Lung (tissue), 12 donors: ENCODE measurements around the gene TNFRSF11A. TPM values are rescaled to one million over a fixed set of nuclear protein-coding genes. Genes with fewer than 3 reads are reported as not detected.

Source experiments
- ATAC-seq: fragments of 200-7000 bp; cut with Tn5 transposase; one replicate; pipeline ENCODE4 v1.9.1; 2020; ENCODE audit warnings: moderate number of reproducible peaks; ENCODE audit not compliant: insufficient read depth, low FRiP score
- DNase-seq, 3 donors: peaks; one replicate each; pipeline ENCODE4 v3.0.0-alpha.2; 2013 to 2017
- H3K27ac ChIP-seq, 2 donors: one replicate each; pipeline ENCODE4 v1.5.1; 2013; ENCODE audit warnings: mild to moderate bottlenecking in 2 of 2, moderate library complexity in 2 of 2, control low read depth in 1 of 2, inconsistent platforms in 1 of 2, low read depth in 1 of 2, low read length in 1 of 2
- H3K27me3 ChIP-seq, 3 donors: one replicate each; pipeline ENCODE4 v1.5.1; 2013; ENCODE audit warnings: low read length in 2 of 3; ENCODE audit not compliant: control insufficient read depth in 3 of 3, insufficient read depth in 3 of 3
- H3K36me3 ChIP-seq, 4 donors: one replicate each; pipeline ENCODE4 v1.5.1; 2013; ENCODE audit warnings: low read length in 4 of 4, mild to moderate bottlenecking in 1 of 4, moderate library complexity in 1 of 4; ENCODE audit not compliant: control insufficient read depth in 4 of 4, insufficient read depth in 4 of 4
- H3K4me1 ChIP-seq, 5 donors: one replicate each; pipeline ENCODE4 v1.5.1; 2013; ENCODE audit warnings: low read length in 5 of 5, mild to moderate bottlenecking in 2 of 5, moderate library complexity in 1 of 5; ENCODE audit not compliant: control insufficient read depth in 5 of 5, insufficient read depth in 5 of 5
- H3K4me3 ChIP-seq: one replicate; pipeline ENCODE4 v1.5.1; 2013; ENCODE audit warnings: mild to moderate bottlenecking, control low read depth, moderate library complexity
- H3K9ac ChIP-seq, 2 donors: one replicate each; pipeline ENCODE4 v1.5.1; 2013; ENCODE audit warnings: low read length in 2 of 2, control low read depth in 1 of 2; ENCODE audit not compliant: insufficient read depth in 1 of 2
- H3K9me3 ChIP-seq, 4 donors: one replicate each; pipeline ENCODE4 v1.5.1; 2013; ENCODE audit warnings: low read length in 3 of 4, mild to moderate bottlenecking in 1 of 4, moderate library complexity in 1 of 4; ENCODE audit not compliant: control insufficient read depth in 4 of 4, insufficient read depth in 3 of 4
- CTCF ChIP-seq: IDR thresholded peaks from 2 replicates; pipeline ENCODE4 v1.5.1; 2012; ENCODE audit warnings: mild to moderate bottlenecking; ENCODE audit errors: control extremely low read depth, extremely low read depth
- WGBS, 2 donors: extraction: QIAGEN DNeasy Blood & Tissue Kit; methylation state at CpG; one replicate each; pipeline ENCODE4 v1.1.7; 2013; 5-methylcytosine and 5-hydroxymethylcytosine counted together
- polyA plus RNA-seq, 2 donors: library from polyadenylated mRNA; stranded (reverse); fragments of 200-250 nt; gene quantifications; one replicate each; pipeline ENCODE4 v1.2.1, GENCODE V29; 2013
- total RNA-seq, 2 donors: library from RNA; depleted of rRNA in 1 of 2; stranded (reverse); fragments of >200 nt in 1 of 2; gene quantifications; one replicate each; pipeline ENCODE4 v1.2.1, GENCODE V29; 2014 to 2021
- donor health status: control.
- donor health status: control.
- donor health status: Bipolar disorder and iron deficiency.
- donor health status: healthy.
- donor health status: DM: yes; HTN: yes; CAD: no.

The TNFRSF11A gene
- total and polyA plus RNA-seq, 4 donors: 1.0 to 7.8 (median 2.8) TPM

- Histone ChIP-seq H3K27ac (peak overlapping the region; percentile 62 to 86), H3K27me3 (no peaks in the 10 kb centered on the region), H3K4me3 (no peak overlapping the region), H3K4me1 (peaks cover 0 to 17% (median 6%) of the 10 kb centered on the region in 5 donors), H3K9ac (no peak overlapping the region), H3K9me3 (no peaks in the 10 kb centered on the region), H3K36me3 (no peaks in the 10 kb centered on the region)
- peak; percentile 74 for ATAC-seq
- no peak for TF ChIP-seq CTCF
- WGBS, 2 donors: 17 to 25% methylated on average over 11 of the region's 11 CpGs
- DNase-seq: peak; percentile 52 to 81 (median 68)
Observed at GRCh38 chr18:62437235-62438017, 112.3 kb downstream of the TNFRSF11A start.

DNA sequence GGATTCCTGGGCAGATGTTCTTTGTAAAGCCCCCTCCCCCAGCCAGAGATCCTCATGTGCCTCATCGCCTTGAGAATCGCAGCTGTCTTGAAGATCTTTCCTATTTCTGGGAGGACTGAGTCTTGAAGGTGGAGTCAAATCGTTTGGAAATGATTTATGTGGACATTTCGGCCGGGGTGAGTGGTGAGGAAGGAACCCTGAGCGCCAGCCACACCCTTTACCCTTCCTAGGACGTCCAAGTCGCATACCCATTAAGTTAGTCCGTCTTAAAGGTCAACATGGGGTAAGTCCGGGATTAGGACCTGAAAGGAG lies 112.9 kb downstream of the TNFRSF11A start:
- Histone ChIP-seq H3K27ac (peak overlapping the region; percentile 62 to 78), H3K9ac (no peak overlapping the region), H3K36me3 (no peaks in the 10 kb centered on the region), H3K27me3 (no peaks in the 10 kb centered on the region), H3K4me3 (no peak overlapping the region), H3K4me1 (peaks cover 0 to 17% (median 6%) of the 10 kb centered on the region in 5 donors), H3K9me3 (no peaks in the 10 kb centered on the region)
- no peak for DNase-seq
- peak; percentile 44 for ATAC-seq
- no peak for TF ChIP-seq CTCF
- WGBS, 2 donors: 28 to 31% methylated on average over 10 of the region's 10 CpGs

DNA sequence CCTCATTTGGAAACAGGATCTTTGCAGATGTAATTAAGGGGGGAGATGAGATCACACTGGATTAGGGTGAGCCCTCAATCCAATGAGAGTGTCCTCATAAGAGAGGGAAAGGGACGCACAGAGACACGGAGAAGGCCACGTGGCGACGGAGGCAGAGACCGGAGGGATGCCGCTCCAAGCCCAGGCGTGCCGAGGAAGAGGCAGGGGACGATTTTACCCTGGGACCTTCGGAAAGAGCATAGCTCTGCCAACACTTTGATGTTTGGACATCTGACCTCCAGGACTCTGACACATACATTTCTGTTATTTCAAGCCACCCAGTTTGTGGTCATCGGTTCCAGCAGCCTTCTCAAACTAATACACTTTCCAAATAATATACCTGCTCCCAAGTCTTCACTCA lies 113.3 kb downstream of the TNFRSF11A start:
- WGBS, 2 donors: 92 to 95% methylated on average over 12 of the region's 12 CpGs
- H3K9ac ChIP-seq: no peak overlapping the region

More for the DNA sequence above, 113.3 kb downstream of the TNFRSF11A start:
- Histone ChIP-seq H3K36me3 (no peaks in the 10 kb centered on the region), H3K27ac (peak overlapping the region in 1 of 2 donors; percentile 78), H3K4me3 (no peak overlapping the region), H3K9me3 (no peaks in the 10 kb centered on the region), H3K4me1 (peaks cover 0 to 17% (median 6%) of the 10 kb centered on the region in 5 donors), H3K27me3 (no peaks in the 10 kb centered on the region)
- DNase-seq (no peak), ATAC-seq (no peak)
- TF ChIP-seq CTCF: no peak
